Ovary (tissue), 9 donors: ENCODE measurements around the gene RFX4. TPM values are rescaled to one million over a fixed set of nuclear protein-coding genes. Genes with fewer than 3 reads are reported as not detected.

Experiments used
- DNase-seq, 5 donors: peaks; one replicate each; pipeline ENCODE4 v3.0.0-alpha.2; 2019 to 2020
- H3K27ac ChIP-seq, 2 donors: fragments of 200-600 bp; one replicate each; pipeline versions ENCODE4 v1.5.1 to v1.8.0; 2019 to 2022
- H3K27me3 ChIP-seq: fragments of 200-600 bp; one replicate; pipeline ENCODE4 v1.8.0; 2022
- H3K36me3 ChIP-seq: fragments of 200-600 bp; sonication (generic); one replicate; pipeline ENCODE4 v1.5.1; 2019
- H3K4me1 ChIP-seq: one replicate; pipeline ENCODE4 v1.8.1; 2013; ENCODE audit warnings: mild to moderate bottlenecking, moderate library complexity; ENCODE audit not compliant: insufficient read depth
- H3K4me3 ChIP-seq: fragments of 200-600 bp; sonication (generic); one replicate; pipeline ENCODE4 v1.5.1; 2017
- H3K9me3 ChIP-seq, 2 donors: fragments of 200-600 bp in 1 of 2; sonication (generic) in 1 of 2; one replicate each; pipeline versions ENCODE4 v1.5.1 to v1.8.1; 2013 to 2019; ENCODE audit warnings: mild to moderate bottlenecking in 1 of 2, moderate library complexity in 1 of 2
- CTCF ChIP-seq, 3 donors: fragments of 450-650 bp in 2 of 3; fragments of 200-600 bp in 1 of 3; IDR thresholded peaks; one replicate each; pipeline versions ENCODE4 v1.5.1 to v1.8.0; 2016 to 2022; ENCODE audit warnings: antibody characterized with exemption in 3 of 3, mild to moderate bottlenecking in 1 of 3
- EP300 ChIP-seq: sonication (generic); formaldehyde crosslinking; IDR thresholded peaks from one replicate; pipeline ENCODE4 v1.6.1; 2017; ENCODE audit warnings: antibody characterized with exemption
- POLR2A ChIP-seq: fragments of 450-650 bp; IDR thresholded peaks from one replicate; pipeline ENCODE4 v1.6.1; 2017; ENCODE audit warnings: antibody characterized with exemption, mild to moderate bottlenecking, moderate library complexity
- WGBS, 3 donors: extraction: QIAGEN DNeasy Blood & Tissue Kit in 1 of 3; methylation state at CpG; one replicate each; pipeline versions ENCODE4 v1.1.5 to v1.1.7; 2013 to 2017; 5-methylcytosine and 5-hydroxymethylcytosine counted together
- intact Hi-C, 4 donors: fragments of 100-400 bp; cut with DNase I; formaldehyde crosslinking; loops; one replicate each; pipeline versions ENCODE4 v1.11.0 to v1.15.1; 2022 to 2023
- polyA plus RNA-seq, 2 donors: library from polyadenylated mRNA; stranded (reverse); fragments of 200-250 nt in 1 of 2; fragments of 350-450 nt in 1 of 2; fragmentation: Illumina TruSeq in 1 of 2; extraction: RNeasy Lipid Tissue Mini Kit (QIAGEN cat#74804) in 1 of 2; gene quantifications; one replicate each; pipeline ENCODE4 v1.2.3, GENCODE V29; 2013 to 2014
- total RNA-seq, 7 donors: library from RNA; depleted of rRNA in 2 of 7; stranded (reverse); fragments of >200 nt in 2 of 7; fragmentation: NEBNext Ultra II Directional in 3 of 7; extraction: Animal tissue kit (Norgen Biotek cat#: 25700) in 3 of 7; gene quantifications; one replicate each; pipeline versions ENCODE4 v1.1.0 to v1.2.4, GENCODE V29; 2016 to 2023
- donor health status: DM: no; HTN: no; CAD: no; lungs with moderate emphysema.
- donor health status: DM: no; HTN: no; CAD: no.
- donor health status: Bipolar disorder and iron deficiency.
- donor health status: DM: yes; HTN: yes; CAD: no.
- donor health status: DM: no; HTN: no; CAD: no.
- donor health status: DM: yes; HTN: yes; CAD: no.

The RFX4 gene
- total and polyA plus RNA-seq, 9 donors = 0.30 TPM; not detected in 8

GRCh38 chr12:106739318-106739717 is 156.5 kb downstream of the RFX4 start:
- 36 to 38% (median 38%) methylated on average over 4 of the region's 4 CpGs for WGBS, 3 donors
- no peak for TF ChIP-seq EP300
- TF ChIP-seq POLR2A = no peak
- TF ChIP-seq CTCF (IDR thresholded peaks at IDR 0.05) = no peak
- intact Hi-C loops = no loop called here
- Histone ChIP-seq H3K27ac (no peak overlapping the region), H3K36me3 (no peaks in the 10 kb centered on the region), H3K9me3 (no peaks in the 10 kb centered on the region), H3K4me3 (no peak overlapping the region), H3K4me1 (no peaks in the 10 kb centered on the region), H3K27me3 (no peaks in the 10 kb centered on the region)
- DNase-seq = no peak

- no peak overlapping the region for H3K27ac ChIP-seq
- no peak for DNase-seq
- TF ChIP-seq POLR2A = no peak
- no peak for TF ChIP-seq EP300
- no peak for TF ChIP-seq CTCF (IDR thresholded peaks at IDR 0.05)
- intact Hi-C loops = no loop called here
- H3K9me3 ChIP-seq = no peaks in the 10 kb centered on the region
- H3K4me1 ChIP-seq = no peaks in the 10 kb centered on the region
- H3K36me3 ChIP-seq = no peaks in the 10 kb centered on the region
- no peak overlapping the region for H3K4me3 ChIP-seq
- H3K27me3 ChIP-seq = no peaks in the 10 kb centered on the region
- 34 to 41% (median 37%) methylated on average over 10 of the region's 10 CpGs for WGBS, 3 donors
Observed at GRCh38 chr12:106739815-106740530, 157.2 kb downstream of the RFX4 start.

GRCh38 chr12:106740818-106741217 is 158.0 kb downstream of the RFX4 start:
- WGBS, 3 donors = 89 to 94% (median 89%) methylated on average over 5 of the region's 5 CpGs
- no peak for TF ChIP-seq CTCF (IDR thresholded peaks at IDR 0.05)
- no peak for TF ChIP-seq POLR2A
- no peak for TF ChIP-seq EP300
- Histone ChIP-seq H3K9me3 (no peaks in the 10 kb centered on the region), H3K4me3 (no peak overlapping the region), H3K36me3 (no peaks in the 10 kb centered on the region), H3K27ac (no peak overlapping the region), H3K27me3 (no peaks in the 10 kb centered on the region), H3K4me1 (no peaks in the 10 kb centered on the region)
- no peak for DNase-seq
- intact Hi-C loops = no loop called here

GRCh38 chr12:106741247-106741646 is 158.4 kb downstream of the RFX4 start:
- H3K27ac ChIP-seq = no peak overlapping the region
- no peaks in the 10 kb centered on the region for H3K27me3 ChIP-seq
- no peaks in the 10 kb centered on the region for H3K4me1 ChIP-seq
- WGBS, 3 donors = 89 to 95% (median 90%) methylated on average over 2 of the region's 2 CpGs
- no peak for DNase-seq
- no peaks in the 10 kb centered on the region for H3K36me3 ChIP-seq
- intact Hi-C loops = no loop called here
- H3K4me3 ChIP-seq = no peak overlapping the region
- TF ChIP-seq EP300 = no peak
- TF ChIP-seq POLR2A = no peak
- TF ChIP-seq CTCF (IDR thresholded peaks at IDR 0.05) = no peak
- no peaks in the 10 kb centered on the region for H3K9me3 ChIP-seq
